CD4-positive, alpha-beta memory T cell (primary cell): ENCODE data around the gene ANKRD28. TPM values are rescaled to one million over a fixed set of nuclear protein-coding genes. Genes with fewer than 3 reads are reported as not detected.
"Not testable (repeated sequence)": the region's sequence is repeated elsewhere in the genome, so short reads cannot be mapped to it uniquely, and the experiment has no call there.

Experiments
- CTCF ChIA-PET: fragments of 350-600 bp; sonication (Branson Sonifier 250); formaldehyde crosslinking; loops from one replicate; lab custom pipeline; 2021; ENCODE audit warnings: inconsistent platforms; ENCODE audit not compliant: partially characterized antibody; lab: Charles Lee
- POLR2A ChIA-PET: fragments of 350-600 bp; sonication (Branson Sonifier 250); formaldehyde crosslinking; loops from one replicate; lab custom pipeline; 2021; ENCODE audit not compliant: partially characterized antibody; lab: Charles Lee
- DNase-seq, 5 donors: peaks; one replicate each; pipeline versions ENCODE4 v3.0.0 to v3.0.0-alpha.2; 2020 to 2022; ENCODE audit warnings: mixed read lengths in 1 of 5
- H3K27ac ChIP-seq: one replicate; pipeline ENCODE4 v1.7.0; 2013; ENCODE audit warnings: low read depth, low read length
- H3K27me3 ChIP-seq: 2 replicates; pipeline ENCODE4 v1.7.0; 2013; ENCODE audit warnings: mild to moderate bottlenecking, low read length, moderate library complexity; ENCODE audit not compliant: insufficient read depth
- H3K36me3 ChIP-seq: 2 replicates; pipeline ENCODE4 v1.7.0; 2013; ENCODE audit warnings: mild to moderate bottlenecking, low read length, moderate library complexity; ENCODE audit not compliant: insufficient read depth
- H3K4me1 ChIP-seq: 2 replicates; pipeline ENCODE4 v1.7.0; 2013; ENCODE audit warnings: mild to moderate bottlenecking, low read length, moderate library complexity; ENCODE audit not compliant: insufficient read depth
- H3K4me3 ChIP-seq, 2 donors: one replicate each; pipeline ENCODE4 v1.7.0; 2013; ENCODE audit warnings: low read length in 2 of 2, mild to moderate bottlenecking in 1 of 2
- H3K9me3 ChIP-seq, 2 donors: one replicate each; pipeline ENCODE4 v1.7.0; 2013; ENCODE audit warnings: low read length in 2 of 2, control low read depth in 1 of 2; ENCODE audit not compliant: control insufficient read depth in 1 of 2
- H3K27ac Mint-ChIP-seq, 7 donors: one replicate each; pipeline ENCODE4 v1.8.0; 2020 to 2021; ENCODE audit warnings: mixed read lengths in 7 of 7, mild to moderate bottlenecking in 6 of 7, inconsistent platforms in 3 of 7, moderate library complexity in 3 of 7
- H3K27me3 Mint-ChIP-seq, 2 donors: one replicate each; pipeline ENCODE4 v1.8.0; 2020 to 2021; ENCODE audit warnings: mixed read lengths in 2 of 2
- H3K36me3 Mint-ChIP-seq, 2 donors: one replicate each; pipeline ENCODE4 v1.8.0; 2020 to 2021; ENCODE audit warnings: mixed read lengths in 2 of 2, inconsistent platforms in 1 of 2, mild to moderate bottlenecking in 1 of 2
- H3K4me1 Mint-ChIP-seq, 4 donors: one replicate each; pipeline ENCODE4 v1.8.0; 2020 to 2021; ENCODE audit warnings: mixed read lengths in 4 of 4, mild to moderate bottlenecking in 1 of 4
- H3K4me3 Mint-ChIP-seq, 8 donors: one replicate each; pipeline ENCODE4 v1.8.0; 2020 to 2021; ENCODE audit warnings: mixed read lengths in 8 of 8, mild to moderate bottlenecking in 7 of 8, moderate library complexity in 6 of 8, inconsistent platforms in 3 of 8
- H3K9me3 Mint-ChIP-seq, 8 donors: one replicate each; pipeline ENCODE4 v1.8.0; 2020 to 2021; ENCODE audit warnings: mixed read lengths in 8 of 8, mild to moderate bottlenecking in 5 of 8, inconsistent platforms in 3 of 8, moderate library complexity in 1 of 8
- intact Hi-C: fragments of 100-400 bp; cut with micrococcal nuclease; formaldehyde crosslinking; loops from one replicate; pipeline ENCODE4 v1.15.1; 2023
- polyA plus RNA-seq, 2 donors: library from polyadenylated mRNA; unstranded; fragments of 300-500 nt; fragmentation: Illumina TruSeq; gene quantifications; one replicate each; pipeline ENCODE4 v1.2.3, GENCODE V29; 2021
- total RNA-seq, 2 experiments: library from RNA; stranded (reverse); gene quantifications; one replicate each; pipeline ENCODE4 v1.2.3, GENCODE V29; 2021

Gene ANKRD28
- total and polyA plus RNA-seq, 4 experiments from 2014 or later = 8.5 to 42.0 (median 27.2) TPM

GRCh38 chr3:15782429-15782828 lies 15.3 kb downstream of the ANKRD28 start:
- CTCF ChIA-PET = no interaction called here
- Histone ChIP-seq H3K27me3 (no peaks in the 10 kb centered on the region), H3K9me3 (no peaks in the 10 kb centered on the region), H3K36me3 (no peaks in the 10 kb centered on the region), H3K4me1 (no peaks in the 10 kb centered on the region), H3K4me3 (no peak overlapping the region), H3K27ac (no peak overlapping the region)
- peaks cover 30 to 59% (median 36%) of the 10 kb centered on the region in 4 donors for H3K4me1 Mint-ChIP-seq
- no peaks in the 10 kb centered on the region for H3K9me3 Mint-ChIP-seq
- H3K36me3 Mint-ChIP-seq = peaks cover 19 to 36% of the 10 kb centered on the region in 2 donors
- intact Hi-C loops = no loop called here
- no peaks in the 10 kb centered on the region for H3K27me3 Mint-ChIP-seq
- H3K4me3 Mint-ChIP-seq = no peak overlapping the region
- POLR2A ChIA-PET = no interaction called here
- no peak for DNase-seq
- H3K27ac Mint-ChIP-seq = no peak overlapping the region

GRCh38 chr3:15781637-15782402 lies 16.0 kb downstream of the ANKRD28 start:
- Mint-ChIP-seq H3K27ac (no peak overlapping the region), H3K27me3 (no peaks in the 10 kb centered on the region), H3K9me3 (no peaks in the 10 kb centered on the region), H3K4me1 (peaks cover 30 to 57% (median 36%) of the 10 kb centered on the region in 4 donors), H3K36me3 (peaks cover 15 to 33% of the 10 kb centered on the region in 2 donors), H3K4me3 (no peak overlapping the region)
- intact Hi-C loops = no loop called here
- H3K4me3 ChIP-seq = no peak overlapping the region
- no peaks in the 10 kb centered on the region for H3K27me3 ChIP-seq
- CTCF ChIA-PET = no interaction called here
- DNase-seq = no peak
- H3K27ac ChIP-seq = no peak overlapping the region
- no peaks in the 10 kb centered on the region for H3K36me3 ChIP-seq
- H3K9me3 ChIP-seq = no peaks in the 10 kb centered on the region
- POLR2A ChIA-PET = interaction anchor here (1.1 kb wide), 1 partner anchor 12 kb away, joined by 3 read pairs; no protein-coding TSS in a partner anchor
- H3K4me1 ChIP-seq = no peaks in the 10 kb centered on the region

- H3K27me3 ChIP-seq = no peaks in the 10 kb centered on the region
- Mint-ChIP-seq H3K4me1 (peaks cover 30 to 58% (median 37%) of the 10 kb centered on the region in 4 donors), H3K4me3 (no peak overlapping the region), H3K9me3 (no peaks in the 10 kb centered on the region), H3K27me3 (no peaks in the 10 kb centered on the region), H3K27ac (peak overlapping the region in 1 of 7 donors; percentile 54), H3K36me3 (peaks cover 15 to 36% of the 10 kb centered on the region in 2 donors)
- no peak overlapping the region for H3K4me3 ChIP-seq
- H3K27ac ChIP-seq = no peak overlapping the region
- ChIA-PET POLR2A (interaction anchor here (1.1 kb wide), 1 partner anchor 12 kb away, joined by 3 read pairs; no protein-coding TSS in a partner anchor), CTCF (no interaction called here)
- H3K4me1 ChIP-seq = no peaks in the 10 kb centered on the region
- no peaks in the 10 kb centered on the region for H3K36me3 ChIP-seq
- intact Hi-C loops = no loop called here
- DNase-seq = no peak
- no peaks in the 10 kb centered on the region for H3K9me3 ChIP-seq
Measured at GRCh38 chr3:15781131-15781530, 16.6 kb downstream of the ANKRD28 start.

- H3K27ac Mint-ChIP-seq = no peak overlapping the region
- intact Hi-C loops = no loop called here
- DNase-seq = no peak
Measured at GRCh38 chr3:15779111-15779510, 18.7 kb downstream of the ANKRD28 start.

GRCh38 chr3:15778332-15778858 lies 19.4 kb downstream of the ANKRD28 start:
- Histone ChIP-seq H3K4me1 (no peaks in the 10 kb centered on the region), H3K27ac (no peak overlapping the region), H3K36me3 (no peaks in the 10 kb centered on the region), H3K9me3 (no peaks in the 10 kb centered on the region), H3K27me3 (no peaks in the 10 kb centered on the region), H3K4me3 (no peak overlapping the region)
- Mint-ChIP-seq H3K36me3 (peaks cover 3 to 27% of the 10 kb centered on the region in 2 donors), H3K27me3 (no peaks in the 10 kb centered on the region), H3K4me1 (peaks cover 19 to 41% (median 38%) of the 10 kb centered on the region in 4 donors), H3K4me3 (no peak overlapping the region), H3K9me3 (no peaks in the 10 kb centered on the region), H3K27ac (no peak overlapping the region)
- no peak for DNase-seq
- ChIA-PET POLR2A (interaction anchor here (0.7 to 1.4 kb wide), 2 partner anchors 15 to 175 kb away, joined by 3 to 4 read pairs; no protein-coding TSS in a partner anchor), CTCF (interaction anchor here (0.5 kb wide), 1 partner anchor 370 kb away, joined by 3 read pairs; no protein-coding TSS in a partner anchor)
- intact Hi-C loops = no loop called here

More at GRCh38 chr3:15779111-15779510, 18.7 kb downstream of the ANKRD28 start:
- Histone ChIP-seq H3K4me3 (no peak overlapping the region), H3K27ac (no peak overlapping the region), H3K9me3 (no peaks in the 10 kb centered on the region), H3K4me1 (no peaks in the 10 kb centered on the region), H3K36me3 (no peaks in the 10 kb centered on the region), H3K27me3 (no peaks in the 10 kb centered on the region)
- CTCF ChIA-PET = interaction anchor here (0.5 kb wide), 1 partner anchor 371 kb away, joined by 3 read pairs; no protein-coding TSS in a partner anchor
- no peaks in the 10 kb centered on the region for H3K27me3 Mint-ChIP-seq
- H3K9me3 Mint-ChIP-seq = no peaks in the 10 kb centered on the region
- POLR2A ChIA-PET = no interaction called here
- H3K4me3 Mint-ChIP-seq = no peak overlapping the region
- H3K36me3 Mint-ChIP-seq = peaks cover 9 to 24% of the 10 kb centered on the region in 2 donors
- H3K4me1 Mint-ChIP-seq = peaks cover 23 to 43% (median 37%) of the 10 kb centered on the region in 4 donors

GRCh38 chr3:15774931-15775560 lies 22.7 kb downstream of the ANKRD28 start:
- peaks cover 12 to 51% (median 40%) of the 10 kb centered on the region in 4 donors for H3K4me1 Mint-ChIP-seq
- not testable (repeated sequence) for H3K9me3 Mint-ChIP-seq

GRCh38 chr3:15771444-15771843 lies 26.3 kb downstream of the ANKRD28 start:
- no peaks in the 10 kb centered on the region for H3K4me1 ChIP-seq
- H3K27me3 ChIP-seq = no peaks in the 10 kb centered on the region
- intact Hi-C loops = no loop called here
- ChIA-PET POLR2A (interaction anchor here (0.8 kb wide), 1 partner anchor 25 kb away, joined by 3 read pairs; no protein-coding TSS in a partner anchor), CTCF (no interaction called here)
- H3K27ac ChIP-seq = no peak overlapping the region
- Mint-ChIP-seq H3K27me3 (no peaks in the 10 kb centered on the region), H3K27ac (peak overlapping the region in 1 of 7 donors; percentile 18), H3K4me3 (no peak overlapping the region), H3K4me1 (peaks cover 16 to 44% (median 31%) of the 10 kb centered on the region in 4 donors), H3K36me3 (peaks cover 14 to 23% of the 10 kb centered on the region in 2 donors), H3K9me3 (peaks cover 0 to 2% (median 0%) of the 10 kb centered on the region in 8 donors)
- no peaks in the 10 kb centered on the region for H3K36me3 ChIP-seq
- no peak overlapping the region for H3K4me3 ChIP-seq
- no peaks in the 10 kb centered on the region for H3K9me3 ChIP-seq
- DNase-seq = no peak

More at GRCh38 chr3:15774931-15775560, 22.7 kb downstream of the ANKRD28 start:
- H3K27me3 ChIP-seq, H3K27ac Mint-ChIP-seq, intact Hi-C loops, H3K4me1 ChIP-seq, H3K27ac ChIP-seq, H3K27me3 Mint-ChIP-seq, H3K9me3 ChIP-seq, H3K4me3 Mint-ChIP-seq, DNase-seq, H3K36me3 ChIP-seq, H3K4me3 ChIP-seq: not testable (repeated sequence)
- H3K36me3 Mint-ChIP-seq = peaks cover 7 to 38% of the 10 kb centered on the region in 2 donors
- CTCF ChIA-PET = interaction anchor here (0.7 kb wide), 1 partner anchor 37 kb away, joined by 3 read pairs; no protein-coding TSS in a partner anchor
- POLR2A ChIA-PET = interaction anchor here (0.9 kb wide), 1 partner anchor 10 kb away, joined by 3 read pairs; no protein-coding TSS in a partner anchor
